Testis (tissue), 2 donors: ENCODE results near the gene STAT4.

Experiments used
- CTCF ChIP-seq, 3 experiments: fragments of 450-650 bp in 2 of 3; fragments of 200-600 bp in 1 of 3; sonication (generic) in 1 of 3; IDR thresholded peaks; one replicate each; pipeline ENCODE4 v1.5.1; 2016 to 2019; ENCODE audit warnings: antibody characterized with exemption in 3 of 3, mild to moderate bottlenecking in 2 of 3, moderate library complexity in 1 of 3
- POLR2A ChIP-seq: fragments of 450-650 bp; IDR thresholded peaks from one replicate; pipeline ENCODE4 v1.6.1; 2017; ENCODE audit warnings: antibody characterized with exemption, mild to moderate bottlenecking, moderate library complexity

- TF ChIP-seq CTCF (IDR thresholded peaks at IDR 0.05) (no peak), POLR2A (no peak)
Measured at GRCh38 chr2:191158193-191158592, 7.4 kb upstream of the STAT4 start.
